Adrenal gland (tissue), 5 donors: ENCODE measurements around the gene UBE2L5.

Experiments used
- CTCF ChIP-seq, 6 experiments: fragments of 450-650 bp in 4 of 6; fragments of 200-600 bp in 2 of 6; sonication (generic) in 1 of 6; IDR thresholded peaks; 1 replicate in 5 of 6; 2 replicates in 1 of 6; pipeline versions ENCODE4 v1.5.1 to v1.8.0; 2016 to 2021; ENCODE audit warnings: antibody characterized with exemption in 6 of 6, mild to moderate bottlenecking in 2 of 6, moderate library complexity in 1 of 6
- POLR2A ChIP-seq, 2 donors: fragments of 450-650 bp; IDR thresholded peaks; one replicate each; pipeline ENCODE4 v1.6.1; 2017; ENCODE audit warnings: antibody characterized with exemption in 2 of 2, mild to moderate bottlenecking in 2 of 2, moderate library complexity in 1 of 2
- donor health status: DM: no; HTN: no; CAD: no.

DNA sequence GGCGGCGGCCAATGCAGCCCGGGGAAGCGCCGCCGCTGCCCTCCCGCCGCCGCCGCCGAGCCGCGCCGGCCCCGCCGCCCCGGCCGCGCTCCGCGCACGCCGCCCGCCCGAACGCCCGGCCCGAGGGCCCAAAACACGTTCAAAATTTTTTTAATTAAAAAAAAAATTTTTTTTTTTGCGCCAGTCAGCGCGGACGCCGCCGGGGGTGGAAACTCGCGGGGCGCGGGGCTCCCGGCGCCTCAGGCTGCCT, 43.0 kb downstream of the UBE2L5 start:
- TF ChIP-seq CTCF (IDR thresholded peaks at IDR 0.05) (no peak), POLR2A (IDR thresholded peaks at IDR 0.05) (no peak)
